ENCODE data around the gene DLST. TPM values are rescaled to one million over a fixed set of nuclear protein-coding genes. Genes with fewer than 3 reads are reported as not detected.

DLST gene
- total RNA-seq, 1 donor from 2014 or later = 58.6 TPM

- TF ChIP-seq, protein P1, sequence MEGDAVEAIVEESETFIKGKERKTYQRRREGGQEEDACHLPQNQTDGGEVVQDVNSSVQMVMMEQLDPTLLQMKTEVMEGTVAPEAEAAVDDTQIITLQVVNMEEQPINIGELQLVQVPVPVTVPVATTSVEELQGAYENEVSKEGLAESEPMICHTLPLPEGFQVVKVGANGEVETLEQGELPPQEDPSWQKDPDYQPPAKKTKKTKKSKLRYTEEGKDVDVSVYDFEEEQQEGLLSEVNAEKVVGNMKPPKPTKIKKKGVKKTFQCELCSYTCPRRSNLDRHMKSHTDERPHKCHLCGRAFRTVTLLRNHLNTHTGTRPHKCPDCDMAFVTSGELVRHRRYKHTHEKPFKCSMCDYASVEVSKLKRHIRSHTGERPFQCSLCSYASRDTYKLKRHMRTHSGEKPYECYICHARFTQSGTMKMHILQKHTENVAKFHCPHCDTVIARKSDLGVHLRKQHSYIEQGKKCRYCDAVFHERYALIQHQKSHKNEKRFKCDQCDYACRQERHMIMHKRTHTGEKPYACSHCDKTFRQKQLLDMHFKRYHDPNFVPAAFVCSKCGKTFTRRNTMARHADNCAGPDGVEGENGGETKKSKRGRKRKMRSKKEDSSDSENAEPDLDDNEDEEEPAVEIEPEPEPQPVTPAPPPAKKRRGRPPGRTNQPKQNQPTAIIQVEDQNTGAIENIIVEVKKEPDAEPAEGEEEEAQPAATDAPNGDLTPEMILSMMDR (conservative IDR thresholded peaks at IDR 0.05; ENCODE audit: low read depth, low read length) = no peak
- DNase-seq (ENCODE audit: low read depth) = no peak
- no peak overlapping the region for H3K4me3 ChIP-seq (ENCODE audit: low read depth, low read length)
Observed at GRCh38 chr14:74879427-74880182, 2.1 kb upstream of the DLST start.

DNA sequence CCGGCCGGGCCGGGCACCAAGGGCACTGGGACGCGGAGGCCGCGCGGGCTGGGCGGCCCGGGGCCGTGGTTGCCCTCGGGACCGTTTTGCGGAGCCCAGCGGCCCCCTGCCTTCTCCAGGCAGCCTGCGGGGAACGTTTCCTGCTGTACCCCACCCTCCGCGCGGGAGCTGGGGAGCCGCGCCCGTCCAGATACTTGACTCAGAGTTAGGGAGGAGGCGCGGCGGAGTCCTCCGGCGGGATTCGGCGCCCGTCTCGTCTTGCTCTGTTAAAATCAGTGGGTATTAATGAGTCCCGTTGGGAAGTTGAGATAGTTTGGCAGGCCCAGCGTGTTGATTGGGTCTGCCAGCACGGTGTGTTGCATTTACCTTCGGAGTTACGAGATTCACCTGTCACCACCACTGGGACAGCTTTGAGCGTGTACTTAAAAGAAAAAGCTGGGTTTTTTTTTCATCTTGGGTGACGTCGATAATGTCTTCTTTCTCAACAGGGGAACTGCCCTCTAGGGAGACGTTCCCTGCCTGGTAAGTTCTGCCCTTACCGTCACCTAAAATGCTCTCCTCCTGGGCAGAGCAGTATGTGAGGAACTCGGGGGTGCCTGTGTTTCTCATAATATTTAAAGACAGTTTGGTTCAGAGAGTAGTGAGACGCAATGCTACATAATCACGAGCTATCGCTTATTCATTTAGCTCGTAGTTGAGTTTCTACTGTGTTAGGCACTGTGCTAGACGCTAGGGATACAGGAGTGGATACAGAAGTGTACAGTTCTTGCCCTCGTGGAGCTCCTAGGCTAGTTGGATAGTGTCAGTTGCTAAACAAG lies 596 bp downstream of the DLST start:
- TF ChIP-seq, protein P1 (conservative IDR thresholded peaks at IDR 0.05; ENCODE audit: low read depth, low read length) = no peak
- peak overlapping the region; percentile 66 for H3K4me3 ChIP-seq (ENCODE audit: low read depth, low read length)
- no peak for DNase-seq (ENCODE audit: low read depth)

DNA sequence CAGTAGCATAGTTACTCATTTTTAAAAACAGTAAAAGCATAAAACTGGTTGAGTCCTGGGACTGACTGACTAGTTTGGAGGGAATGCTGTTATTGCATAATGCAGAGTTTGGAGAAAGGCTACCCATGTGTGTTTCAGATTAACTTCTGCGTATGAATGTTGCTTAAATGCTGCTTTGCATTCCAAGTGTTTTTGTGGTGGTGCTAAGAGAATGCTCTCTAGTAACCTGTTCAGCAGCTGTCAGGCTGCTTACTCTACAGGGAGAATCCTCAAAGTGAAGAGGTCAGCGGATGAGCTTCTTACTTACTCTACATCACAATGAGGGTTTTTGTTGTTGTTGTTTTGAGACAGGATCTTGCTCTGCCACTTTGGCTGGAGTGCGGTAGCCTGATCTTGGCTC lies 4.3 kb downstream of the DLST start:
- TF ChIP-seq, protein P1 (conservative IDR thresholded peaks at IDR 0.05; ENCODE audit: low read depth, low read length) = no peak
- DNase-seq (ENCODE audit: low read depth) = no peak
- H3K4me3 ChIP-seq (ENCODE audit: low read depth, low read length) = no peak overlapping the region

DNA sequence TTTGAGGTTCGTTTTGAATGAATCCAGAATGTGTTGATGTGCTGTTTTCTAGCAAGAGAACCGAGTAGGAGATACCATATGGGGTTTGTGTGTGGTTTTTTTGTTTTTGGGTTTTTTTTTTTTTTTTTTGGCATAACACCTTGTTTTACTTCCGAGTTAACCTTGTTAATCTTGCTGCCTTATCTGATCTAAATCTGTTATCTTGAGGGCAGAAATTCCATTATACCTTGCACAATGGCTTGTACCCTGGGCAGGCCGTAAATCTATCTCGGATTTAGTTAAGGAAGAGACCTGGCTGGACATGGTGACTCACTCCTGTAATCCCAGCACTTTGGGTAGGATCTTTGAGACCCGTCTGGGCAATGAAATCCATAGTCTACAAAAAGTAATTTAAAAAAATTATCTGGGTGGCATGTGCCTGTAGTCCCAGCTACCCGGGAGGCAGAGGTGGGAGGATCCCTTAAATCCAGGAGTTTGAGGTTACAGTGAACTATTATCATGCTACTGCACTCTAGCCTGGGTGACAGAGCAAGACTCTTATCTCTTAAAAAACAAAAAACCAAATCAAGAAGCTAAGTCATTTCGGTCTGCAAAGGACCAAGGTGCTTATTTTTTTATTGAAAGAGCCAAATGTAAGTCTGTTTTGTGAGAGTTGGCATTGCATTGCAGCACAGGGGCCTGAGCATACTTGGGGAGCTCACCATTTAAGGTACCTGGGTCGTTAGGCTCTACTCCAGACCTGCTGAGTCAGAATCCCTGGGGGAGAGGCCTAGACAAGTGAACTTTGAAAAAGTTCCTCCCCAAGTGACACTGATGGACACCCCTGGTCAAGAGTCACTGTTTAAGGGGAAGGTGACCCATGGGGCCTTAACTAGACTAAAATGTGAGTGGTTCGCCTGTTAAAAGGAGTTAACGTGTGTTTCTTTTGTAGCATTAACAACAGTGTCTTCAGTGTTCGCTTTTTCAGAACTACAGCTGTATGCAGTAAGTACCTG lies 6.7 kb downstream of the DLST start:
- H3K4me3 ChIP-seq (ENCODE audit: low read depth, low read length) = no peak overlapping the region
- no peak for DNase-seq (ENCODE audit: low read depth)
- TF ChIP-seq, protein P1 (conservative IDR thresholded peaks at IDR 0.05; ENCODE audit: low read depth, low read length) = no peak

GRCh38 chr14:74890262-74890661 lies 8.5 kb downstream of the DLST start:
- TF ChIP-seq, protein P1 (conservative IDR thresholded peaks at IDR 0.05; ENCODE audit: low read depth, low read length) = no peak
- no peak for DNase-seq (ENCODE audit: low read depth)
- no peak overlapping the region for H3K4me3 ChIP-seq (ENCODE audit: low read depth, low read length)

- H3K4me3 ChIP-seq (ENCODE audit: low read depth, low read length) = no peak overlapping the region
- TF ChIP-seq, protein P1 (conservative IDR thresholded peaks at IDR 0.05; ENCODE audit: low read depth, low read length) = no peak
- DNase-seq (ENCODE audit: low read depth) = no peak
Observed at GRCh38 chr14:74891870-74892269, 10.2 kb downstream of the DLST start.
